Neutrophil (primary cell): ENCODE results near the gene SRRM4.

Source experiments
- H3K27ac ChIP-seq: fragments of 200-600 bp; sonication (generic); 2 replicates; pipeline ENCODE4 v1.5.1; 2016; ENCODE audit warnings: mild to moderate bottlenecking, moderate library complexity
- H3K27me3 ChIP-seq: fragments of 200-600 bp; sonication (generic); 2 replicates; pipeline ENCODE4 v1.6.0; 2016; ENCODE audit warnings: mild to moderate bottlenecking
- H3K36me3 ChIP-seq: fragments of 200-600 bp; sonication (generic); 2 replicates; pipeline ENCODE4 v1.5.1; 2017
- H3K4me1 ChIP-seq, 2 experiments: fragments of 200-600 bp in 1 of 2; sonication (generic) in 1 of 2; 1 replicate in 1 of 2; 2 replicates in 1 of 2; pipeline versions ENCODE4 v1.5.1 to v1.6.1; 2013 to 2016; ENCODE audit warnings: low read depth in 1 of 2, low read length in 1 of 2, mild to moderate bottlenecking in 1 of 2, moderate library complexity in 1 of 2; ENCODE audit not compliant: control insufficient read depth in 1 of 2, insufficient read depth in 1 of 2
- H3K4me3 ChIP-seq, 2 experiments: fragments of 200-600 bp in 1 of 2; sonication (generic) in 1 of 2; 1 replicate in 1 of 2; 2 replicates in 1 of 2; pipeline ENCODE4 v1.5.1; 2013 to 2016; ENCODE audit warnings: low read depth in 1 of 2, low read length in 1 of 2, mild to moderate bottlenecking in 1 of 2, moderate library complexity in 1 of 2
- H3K9me3 ChIP-seq: fragments of 200-600 bp; sonication (generic); 2 replicates; pipeline ENCODE4 v1.5.1; 2016
- CTCF ChIP-seq: fragments of 200-600 bp; sonication (generic); IDR thresholded peaks from 2 replicates; pipeline ENCODE4 v1.5.1; 2016; ENCODE audit warnings: antibody characterized with exemption

The SRRM4 gene

GRCh38 chr12:119114294-119114693 is 133.0 kb downstream of the SRRM4 start:
- Histone ChIP-seq H3K36me3 (no peaks in the 10 kb centered on the region), H3K9me3 (no peaks in the 10 kb centered on the region), H3K27me3 (no peaks in the 10 kb centered on the region), H3K4me1 (no peaks in the 10 kb centered on the region), H3K4me3 (no peak overlapping the region), H3K27ac (no peak overlapping the region)
- TF ChIP-seq CTCF = no peak

DNA sequence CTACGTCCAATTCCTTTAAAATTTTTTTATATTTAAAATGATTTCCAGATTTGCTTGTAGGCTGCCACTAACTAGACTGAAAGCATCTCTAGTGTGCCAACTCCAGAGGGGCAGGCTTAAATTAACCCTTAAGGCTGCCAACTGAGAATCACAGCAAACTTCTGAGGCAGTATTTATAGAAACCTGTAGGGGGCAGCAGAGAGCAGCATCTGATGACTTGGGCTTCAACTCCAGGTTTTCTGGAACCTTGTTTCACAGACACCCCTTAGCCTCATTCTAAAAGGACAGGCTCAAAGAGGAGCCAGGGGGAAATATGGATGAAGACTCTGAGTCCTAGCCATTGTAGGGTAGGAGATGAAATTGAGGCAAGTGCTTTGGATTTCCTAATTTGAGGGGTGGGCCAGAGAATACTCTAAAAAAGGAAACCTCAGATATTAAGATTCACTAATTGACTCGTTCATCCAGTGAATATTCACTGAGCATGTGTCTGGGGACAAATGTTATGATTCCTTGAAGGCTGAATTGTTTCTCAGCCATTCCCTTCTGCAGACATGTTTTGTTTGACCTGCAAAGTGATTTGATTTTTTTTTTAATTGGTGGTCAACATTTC is 134.1 kb downstream of the SRRM4 start:
- no peak overlapping the region for H3K4me3 ChIP-seq
- peak; percentile 68 for TF ChIP-seq CTCF

DNA sequence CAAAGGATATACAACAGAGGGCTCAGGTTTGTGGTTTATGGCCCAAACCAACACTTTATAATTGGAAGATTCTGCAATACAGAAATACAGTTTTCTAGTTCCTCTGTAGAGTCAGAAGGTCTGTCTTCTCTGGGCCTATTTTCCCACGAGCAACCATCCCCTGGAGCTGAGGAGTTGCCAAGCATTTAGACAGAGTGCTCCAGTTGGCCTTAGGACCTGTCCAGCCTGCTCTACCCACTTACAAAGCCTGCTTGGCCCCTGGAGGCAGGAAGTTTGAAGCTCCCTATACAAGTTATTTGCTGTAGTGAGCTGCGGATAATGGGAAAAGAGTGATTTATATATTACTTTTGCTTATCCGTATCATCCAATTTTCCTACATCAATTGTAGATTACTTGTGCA is 136.6 kb downstream of the SRRM4 start:
- Histone ChIP-seq H3K9me3 (no peaks in the 10 kb centered on the region), H3K4me1 (no peaks in the 10 kb centered on the region), H3K27ac (no peak overlapping the region), H3K4me3 (no peak overlapping the region), H3K36me3 (no peaks in the 10 kb centered on the region), H3K27me3 (no peaks in the 10 kb centered on the region)
- TF ChIP-seq CTCF = no peak

More for the DNA sequence above, 134.1 kb downstream of the SRRM4 start:
- H3K4me1 ChIP-seq = no peaks in the 10 kb centered on the region
- no peaks in the 10 kb centered on the region for H3K27me3 ChIP-seq
- no peaks in the 10 kb centered on the region for H3K9me3 ChIP-seq
- no peaks in the 10 kb centered on the region for H3K36me3 ChIP-seq
- H3K27ac ChIP-seq = no peak overlapping the region

- no peak for TF ChIP-seq CTCF
These were observed 137.3 kb downstream of the SRRM4 start for GRCh38 chr12:119118625-119119024.

GRCh38 chr12:119122047-119122446 is 140.7 kb downstream of the SRRM4 start:
- H3K9me3 ChIP-seq = no peaks in the 10 kb centered on the region
- H3K27me3 ChIP-seq = no peaks in the 10 kb centered on the region
- H3K4me1 ChIP-seq = no peaks in the 10 kb centered on the region
- no peaks in the 10 kb centered on the region for H3K36me3 ChIP-seq
- no peak for TF ChIP-seq CTCF
- H3K27ac ChIP-seq = no peak overlapping the region
- H3K4me3 ChIP-seq = no peak overlapping the region

More at GRCh38 chr12:119118625-119119024, 137.3 kb downstream of the SRRM4 start:
- no peak overlapping the region for H3K27ac ChIP-seq
- H3K4me3 ChIP-seq = no peak overlapping the region
- no peaks in the 10 kb centered on the region for H3K36me3 ChIP-seq
- H3K27me3 ChIP-seq = no peaks in the 10 kb centered on the region
- H3K4me1 ChIP-seq = no peaks in the 10 kb centered on the region
- no peaks in the 10 kb centered on the region for H3K9me3 ChIP-seq

DNA sequence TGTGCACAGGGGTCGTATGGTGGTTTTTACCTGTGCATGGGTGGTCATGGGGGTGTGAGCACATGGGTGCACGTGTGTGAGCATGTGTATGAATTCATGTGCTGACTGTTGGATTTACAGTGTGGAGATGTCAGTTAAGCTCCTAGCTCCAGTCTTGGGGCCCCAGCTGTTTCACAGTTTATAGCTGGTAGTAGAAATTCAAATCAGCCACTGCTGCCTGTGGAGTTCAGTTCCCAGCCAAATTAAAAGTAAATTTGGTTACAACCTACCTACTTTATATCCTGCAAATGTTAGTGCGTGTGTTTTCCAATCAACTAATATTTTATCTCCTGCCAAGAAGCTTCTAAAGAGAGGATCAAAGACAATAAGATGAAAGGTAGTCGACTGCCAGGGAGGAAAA is 141.4 kb downstream of the SRRM4 start:
- no peak for TF ChIP-seq CTCF
- Histone ChIP-seq H3K27me3 (no peaks in the 10 kb centered on the region), H3K4me3 (no peak overlapping the region), H3K9me3 (no peaks in the 10 kb centered on the region), H3K27ac (no peak overlapping the region), H3K36me3 (no peaks in the 10 kb centered on the region), H3K4me1 (no peaks in the 10 kb centered on the region)
